ENCODE measurements around the gene CABLES2.

CABLES2 gene

DNA sequence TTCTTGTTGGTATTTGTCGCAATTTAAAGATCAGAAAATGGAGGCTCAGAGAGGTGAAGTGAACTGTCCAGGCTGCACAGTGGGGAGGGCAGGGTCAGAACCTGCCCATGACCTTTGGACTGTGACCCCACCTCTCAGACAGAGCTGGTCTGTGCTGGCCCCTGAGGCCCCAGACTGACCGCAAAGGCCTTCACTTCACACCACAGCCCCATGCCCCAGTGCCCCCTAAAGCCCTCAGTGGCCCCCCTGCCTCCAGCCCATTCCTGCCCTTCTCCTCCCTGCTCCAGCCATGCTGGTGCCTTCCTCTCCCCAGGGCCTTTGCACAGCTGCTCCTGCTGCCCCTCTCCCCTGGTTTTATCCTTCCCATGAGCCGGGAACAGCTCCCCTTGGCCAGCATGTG lies 29.6 kb upstream of the CABLES2 start:
- no peak overlapping the region for H3K4me3 ChIP-seq (ENCODE audit: low read depth, low read length)
- DNase-seq (ENCODE audit: low read depth): no peak
- TF ChIP-seq, protein P1, sequence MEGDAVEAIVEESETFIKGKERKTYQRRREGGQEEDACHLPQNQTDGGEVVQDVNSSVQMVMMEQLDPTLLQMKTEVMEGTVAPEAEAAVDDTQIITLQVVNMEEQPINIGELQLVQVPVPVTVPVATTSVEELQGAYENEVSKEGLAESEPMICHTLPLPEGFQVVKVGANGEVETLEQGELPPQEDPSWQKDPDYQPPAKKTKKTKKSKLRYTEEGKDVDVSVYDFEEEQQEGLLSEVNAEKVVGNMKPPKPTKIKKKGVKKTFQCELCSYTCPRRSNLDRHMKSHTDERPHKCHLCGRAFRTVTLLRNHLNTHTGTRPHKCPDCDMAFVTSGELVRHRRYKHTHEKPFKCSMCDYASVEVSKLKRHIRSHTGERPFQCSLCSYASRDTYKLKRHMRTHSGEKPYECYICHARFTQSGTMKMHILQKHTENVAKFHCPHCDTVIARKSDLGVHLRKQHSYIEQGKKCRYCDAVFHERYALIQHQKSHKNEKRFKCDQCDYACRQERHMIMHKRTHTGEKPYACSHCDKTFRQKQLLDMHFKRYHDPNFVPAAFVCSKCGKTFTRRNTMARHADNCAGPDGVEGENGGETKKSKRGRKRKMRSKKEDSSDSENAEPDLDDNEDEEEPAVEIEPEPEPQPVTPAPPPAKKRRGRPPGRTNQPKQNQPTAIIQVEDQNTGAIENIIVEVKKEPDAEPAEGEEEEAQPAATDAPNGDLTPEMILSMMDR (IDR thresholded peaks at IDR 0.05; ENCODE audit: control insufficient read depth, extremely low read depth, insufficient read depth): no peak

DNA sequence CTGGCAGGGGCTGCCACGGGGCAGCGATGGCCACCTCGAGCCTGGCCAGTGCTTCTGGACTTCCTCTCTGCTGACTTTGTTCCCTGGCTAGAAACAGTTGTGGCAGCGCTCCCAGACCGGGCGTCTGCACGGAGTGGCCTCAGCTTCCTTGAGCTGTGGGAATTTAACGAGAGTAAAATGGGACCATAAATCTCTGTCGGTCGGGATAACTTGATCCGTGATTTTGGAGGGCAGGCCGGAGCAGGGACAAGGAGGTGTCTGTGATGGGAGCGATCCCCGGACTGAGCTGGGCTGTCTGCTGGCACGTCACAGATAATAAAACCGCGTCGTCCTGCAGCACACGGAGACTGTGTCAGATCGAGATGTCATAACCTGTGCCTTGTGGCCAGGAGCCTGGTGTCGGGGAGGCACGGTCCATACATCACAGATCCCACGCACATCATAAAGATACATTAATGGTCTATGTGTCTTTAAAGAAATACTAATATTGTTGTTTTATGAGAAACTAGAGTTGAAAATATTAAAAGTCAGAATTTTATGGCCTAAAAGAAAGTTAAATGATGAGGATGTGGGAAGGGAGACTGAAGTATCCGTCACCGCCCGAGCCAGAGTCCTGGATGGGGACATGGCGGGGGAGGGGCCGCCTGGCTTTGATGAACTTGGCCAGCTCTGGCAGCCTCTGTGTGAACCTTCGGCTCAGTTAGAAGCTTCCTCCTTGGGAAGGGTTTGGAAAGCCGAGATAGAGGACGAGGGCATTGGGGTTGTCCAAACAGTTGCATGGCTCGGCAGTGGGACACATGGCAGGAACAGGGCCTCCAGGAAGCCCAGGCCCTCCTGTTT lies 26.8 kb upstream of the CABLES2 start:
- H3K4me3 ChIP-seq (ENCODE audit: low read depth, low read length): no peak overlapping the region
- TF ChIP-seq, protein P1 (IDR thresholded peaks at IDR 0.05; ENCODE audit: control insufficient read depth, extremely low read depth, insufficient read depth): no peak
- DNase-seq (ENCODE audit: low read depth): peak; percentile 63

DNA sequence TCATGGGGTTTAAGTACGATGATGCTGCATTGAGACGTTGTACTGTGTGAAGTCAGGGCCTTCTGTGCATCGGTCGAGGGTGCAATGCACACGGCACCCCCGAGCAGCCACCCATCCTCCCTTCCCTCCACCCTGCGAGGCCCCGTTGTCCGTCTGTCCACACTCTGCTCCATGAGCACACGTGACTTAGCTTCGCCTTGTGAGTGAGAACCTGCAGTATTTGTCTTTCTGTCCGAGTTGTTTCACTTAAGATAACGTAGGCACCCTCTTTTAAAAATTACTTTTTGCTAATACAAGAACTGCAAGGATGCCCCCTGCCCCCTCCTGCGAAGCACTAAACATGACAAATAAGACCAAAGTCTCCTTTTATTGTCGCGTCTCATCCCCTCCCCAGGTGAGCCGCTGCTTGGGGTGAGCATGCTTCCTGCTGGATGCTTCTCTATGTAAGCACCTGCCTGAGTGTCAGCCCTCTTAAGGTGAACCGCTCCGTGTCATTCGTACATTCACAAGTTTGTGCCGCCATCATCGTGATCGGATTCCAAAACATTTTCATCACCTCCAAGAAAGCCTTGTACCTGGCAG lies 23.9 kb upstream of the CABLES2 start:
- no peak overlapping the region for H3K4me3 ChIP-seq (ENCODE audit: low read depth, low read length)
- DNase-seq (ENCODE audit: low read depth): no peak
- TF ChIP-seq, protein P1 (IDR thresholded peaks at IDR 0.05; ENCODE audit: control insufficient read depth, extremely low read depth, insufficient read depth): no peak

DNA sequence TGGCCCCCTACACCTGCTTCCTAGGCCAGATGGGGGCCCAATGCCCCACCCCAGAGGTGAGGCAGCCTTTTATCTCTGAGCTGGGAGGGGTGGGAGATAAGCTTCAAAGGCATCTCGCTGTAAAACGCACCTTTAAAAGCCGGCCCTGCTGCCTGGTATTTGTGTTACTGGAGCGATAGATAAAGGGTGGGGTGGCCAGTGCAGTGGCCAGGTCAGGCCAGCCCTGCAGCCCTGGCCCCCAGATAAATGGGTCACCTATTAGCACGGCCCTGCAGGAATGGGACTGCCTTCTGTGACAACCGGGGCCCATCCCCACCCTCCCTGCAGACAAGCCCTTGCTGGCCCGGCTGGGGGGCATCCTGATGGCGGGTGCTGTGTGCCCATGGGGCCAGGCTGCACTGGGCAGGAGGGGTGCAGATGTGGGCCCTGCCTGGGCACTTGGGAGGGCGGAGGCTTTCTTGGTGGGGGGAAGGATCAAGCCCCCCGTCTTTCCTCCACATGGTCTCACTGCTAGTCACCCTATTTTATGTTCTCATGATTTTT lies 23.3 kb upstream of the CABLES2 start:
- DNase-seq (ENCODE audit: low read depth): no peak
- TF ChIP-seq, protein P1 (IDR thresholded peaks at IDR 0.05; ENCODE audit: control insufficient read depth, extremely low read depth, insufficient read depth): no peak
- H3K4me3 ChIP-seq (ENCODE audit: low read depth, low read length): no peak overlapping the region

DNA sequence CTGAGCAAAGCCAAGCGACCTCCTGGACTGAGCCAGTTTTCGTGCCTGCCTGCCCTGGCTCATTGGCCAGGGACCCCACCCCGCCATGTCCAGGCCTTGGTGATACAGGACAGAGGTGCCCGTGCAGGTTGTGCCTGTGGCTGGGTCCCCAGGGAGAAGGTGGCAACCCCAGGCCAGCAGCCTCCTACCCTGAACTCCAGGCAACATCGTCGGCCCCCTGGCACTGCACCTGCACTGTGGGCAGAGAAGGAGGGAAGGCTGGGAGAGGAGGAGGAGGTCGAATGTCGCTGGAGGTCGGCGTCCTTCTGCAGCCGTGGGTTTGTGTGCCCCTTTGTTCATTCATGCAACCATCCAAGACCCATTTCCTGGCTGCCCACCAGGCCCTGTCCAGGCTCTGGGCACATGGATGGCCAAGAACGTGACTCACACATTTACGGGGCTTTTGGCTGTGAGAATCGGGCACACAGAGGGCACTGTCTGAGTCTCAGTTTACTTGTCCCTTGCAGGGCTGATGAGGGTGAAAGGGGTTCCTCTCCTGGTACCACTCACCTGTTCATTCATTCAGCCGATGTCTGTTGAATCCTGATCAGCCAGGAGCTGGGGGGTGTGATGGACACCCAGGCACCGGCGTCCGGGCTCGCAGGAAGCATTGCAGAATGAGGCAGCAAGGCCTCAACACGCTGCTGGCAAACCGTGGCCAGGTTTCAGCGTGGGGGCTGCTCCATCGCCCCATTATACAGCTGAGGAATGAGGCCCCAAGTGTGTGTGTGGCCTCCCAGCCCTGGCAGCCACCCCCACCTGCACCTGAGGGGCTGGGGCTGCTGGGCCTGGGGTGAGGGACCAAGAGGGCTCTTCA lies 22.6 kb upstream of the CABLES2 start:
- no peak for DNase-seq (ENCODE audit: low read depth)
- TF ChIP-seq, protein P1 (IDR thresholded peaks at IDR 0.05; ENCODE audit: control insufficient read depth, extremely low read depth, insufficient read depth): no peak
- no peak overlapping the region for H3K4me3 ChIP-seq (ENCODE audit: low read depth, low read length)

DNA sequence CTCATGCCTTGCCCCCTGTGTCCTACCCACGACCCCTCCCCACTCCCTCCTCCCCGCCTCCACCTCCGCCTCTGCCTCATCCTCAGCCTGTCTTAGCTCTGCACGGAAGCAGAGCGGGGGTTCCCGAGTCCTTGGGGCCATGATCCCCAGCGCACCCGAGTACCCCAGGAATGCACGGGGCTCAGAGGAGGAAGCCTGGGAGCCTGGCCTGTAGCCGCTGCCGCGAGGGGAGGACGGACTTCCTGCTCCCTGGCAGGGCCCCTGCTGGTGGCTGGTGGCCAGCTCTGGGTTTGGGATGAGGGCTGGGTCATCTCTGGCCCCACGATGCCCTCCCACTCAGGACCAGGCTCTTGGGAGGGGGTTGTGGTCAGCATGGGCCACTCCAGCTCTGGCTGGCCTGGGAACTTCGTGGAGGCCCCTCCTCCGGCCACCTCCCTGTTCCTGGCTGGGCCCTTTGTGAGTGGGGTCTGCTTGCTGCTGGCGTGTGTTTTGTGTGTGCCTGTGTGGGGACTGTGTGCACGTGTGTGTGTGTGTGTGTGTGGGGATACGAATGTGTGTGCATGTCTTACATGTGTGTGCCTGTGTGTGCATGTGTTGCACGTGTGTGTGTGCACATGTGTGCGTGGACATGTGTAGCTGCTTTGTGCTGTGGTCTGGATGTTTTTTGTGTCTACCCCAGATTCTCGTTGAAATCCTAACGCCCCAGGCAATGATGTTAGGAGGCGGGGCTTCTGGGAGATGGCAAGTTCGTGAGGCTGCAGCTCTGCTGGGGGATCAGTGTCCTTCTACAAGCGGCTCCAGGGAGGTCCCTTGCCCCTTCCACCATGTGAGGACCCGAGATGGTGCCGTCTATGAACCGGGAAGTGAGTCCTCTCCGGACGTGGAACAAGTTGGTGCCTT lies 21.6 kb upstream of the CABLES2 start:
- TF ChIP-seq, protein P1 (IDR thresholded peaks at IDR 0.05; ENCODE audit: control insufficient read depth, extremely low read depth, insufficient read depth): no peak
- H3K4me3 ChIP-seq (ENCODE audit: low read depth, low read length): no peak overlapping the region
- no peak for DNase-seq (ENCODE audit: low read depth)

Measured in LNCaP clone FGC (cell line).